Measurements from ENCODE around the gene CSTPP1. TPM values are rescaled to one million over a fixed set of nuclear protein-coding genes. Genes with fewer than 3 reads are reported as not detected.

CSTPP1 gene
- total and polyA plus RNA-seq, 2 of the 4 experiments (the other 2 are of a cell fraction): 22.0 to 35.7 TPM

GRCh38 chr11:46890665-46891064 is 45.9 kb upstream of the CSTPP1 start:
- H3K23ac ChIP-seq (ENCODE audit: low read depth, low read length): no peak overlapping the region
- ATAC-seq (ENCODE audit: low read depth) (peak; percentile 56; the same call in 1 of the 2 replicates), DNase-seq (peak; percentile 36)
- no peak overlapping the region for H3K56ac ChIP-seq (ENCODE audit: extremely low read depth, insufficient read depth, low read length)
- no peak overlapping the region for H3K18ac ChIP-seq (ENCODE audit: low read depth, low read length)
- TF ChIP-seq MXI1 (IDR thresholded peaks at IDR 0.05; ENCODE audit: borderline replicate concordance, low read depth, low read length): no peak
- TF ChIP-seq, protein P1, sequence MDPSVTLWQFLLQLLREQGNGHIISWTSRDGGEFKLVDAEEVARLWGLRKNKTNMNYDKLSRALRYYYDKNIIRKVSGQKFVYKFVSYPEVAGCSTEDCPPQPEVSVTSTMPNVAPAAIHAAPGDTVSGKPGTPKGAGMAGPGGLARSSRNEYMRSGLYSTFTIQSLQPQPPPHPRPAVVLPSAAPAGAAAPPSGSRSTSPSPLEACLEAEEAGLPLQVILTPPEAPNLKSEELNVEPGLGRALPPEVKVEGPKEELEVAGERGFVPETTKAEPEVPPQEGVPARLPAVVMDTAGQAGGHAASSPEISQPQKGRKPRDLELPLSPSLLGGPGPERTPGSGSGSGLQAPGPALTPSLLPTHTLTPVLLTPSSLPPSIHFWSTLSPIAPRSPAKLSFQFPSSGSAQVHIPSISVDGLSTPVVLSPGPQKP (IDR thresholded peaks at IDR 0.05; ENCODE audit: borderline replicate concordance, low read depth, low read length): no peak
- no peak for TF ChIP-seq CTCF (conservative IDR thresholded peaks at IDR 0.05; ENCODE audit: low read depth, low read length)
- no peak for TF ChIP-seq SMC3 (IDR thresholded peaks at IDR 0.05; ENCODE audit: low read depth, low read length)
- TF ChIP-seq, protein P2, sequence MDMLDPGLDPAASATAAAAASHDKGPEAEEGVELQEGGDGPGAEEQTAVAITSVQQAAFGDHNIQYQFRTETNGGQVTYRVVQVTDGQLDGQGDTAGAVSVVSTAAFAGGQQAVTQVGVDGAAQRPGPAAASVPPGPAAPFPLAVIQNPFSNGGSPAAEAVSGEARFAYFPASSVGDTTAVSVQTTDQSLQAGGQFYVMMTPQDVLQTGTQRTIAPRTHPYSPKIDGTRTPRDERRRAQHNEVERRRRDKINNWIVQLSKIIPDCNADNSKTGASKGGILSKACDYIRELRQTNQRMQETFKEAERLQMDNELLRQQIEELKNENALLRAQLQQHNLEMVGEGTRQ (IDR thresholded peaks at IDR 0.05; ENCODE audit: low read depth, low read length): no peak
- TF ChIP-seq MAFK (IDR thresholded peaks at IDR 0.05; ENCODE audit: low read depth, low read length): no peak
- TF ChIP-seq POLR2A (IDR thresholded peaks at IDR 0.05; ENCODE audit: low read depth, low read length): no peak
- TF ChIP-seq CHD1 (IDR thresholded peaks at IDR 0.05; ENCODE audit: low read depth, low read length): no peak
- TF ChIP-seq BHLHE40 (IDR thresholded peaks at IDR 0.05; ENCODE audit: low read depth, low read length): no peak
- no peak for TF ChIP-seq MAZ (IDR thresholded peaks at IDR 0.05; ENCODE audit: borderline replicate concordance, low read depth, low read length)
- TF ChIP-seq RAD21 (IDR thresholded peaks at IDR 0.05; ENCODE audit: low read length): no peak
- TF ChIP-seq CEBPB (IDR thresholded peaks at IDR 0.05; ENCODE audit: low read depth, low read length): no peak
- TF ChIP-seq RFX5 (IDR thresholded peaks at IDR 0.05; ENCODE audit: low read depth, low read length): no peak
- TF ChIP-seq FOS (IDR thresholded peaks at IDR 0.05; ENCODE audit: low read depth, low read length): no peak
- TF ChIP-seq NFE2L2 (IDR thresholded peaks at IDR 0.05; ENCODE audit: low read depth, low read length): no peak
- no peak for TF ChIP-seq RCOR1 (IDR thresholded peaks at IDR 0.05; ENCODE audit: insufficient replicate concordance, low read length)
- no peak overlapping the region for H2BK15ac ChIP-seq (ENCODE audit: low read depth, low read length)
- no peaks in the 10 kb centered on the region for H3K9me1 ChIP-seq (ENCODE audit: insufficient read depth, low read length)
- no peak overlapping the region for H2AFZ ChIP-seq (replicated peaks; ENCODE audit: low read length, poor library complexity)
- dilution Hi-C loops (cut with HindIII; ENCODE audit: low sequenced_read_pairs, unreplicated experiment) (no loop called here), in situ Hi-C loops (cut with MboI; ENCODE audit: low sequenced_read_pairs) (loop anchor here (25.0 kb wide), 1 partner anchor 472 kb away; the partner anchor contains the start of gene MYBPC3), intact Hi-C loops (cut with micrococcal nuclease) (loop anchor here (1.0 kb wide), 1 partner anchor 30 kb away; no protein-coding TSS in a partner anchor)
- no peaks in the 10 kb centered on the region; the same call in 1 of the 2 replicates for H3K4me1 ChIP-seq (ENCODE audit: control insufficient read depth, insufficient read depth, low read length)
- no peak overlapping the region for H4K8ac ChIP-seq (ENCODE audit: low read depth in 2 of 2, low read length in 2 of 2)
- no peaks in the 10 kb centered on the region for H3K9me3 ChIP-seq (ENCODE audit: control insufficient read depth, insufficient read depth, low read length)
- no peaks in the 10 kb centered on the region for H3K27me3 ChIP-seq (ENCODE audit: control insufficient read depth, insufficient read depth, low read length)
- POLR2A ChIA-PET (ENCODE audit: unreplicated experiment): no interaction called here
- H3K4ac ChIP-seq (ENCODE audit: low read depth, low read length): no peak overlapping the region
- H3K36me3 ChIP-seq (ENCODE audit: control insufficient read depth, insufficient read depth, low read length): peaks cover 7% of the 10 kb centered on the region
- H2AK9ac ChIP-seq (replicated peaks; ENCODE audit: low read depth, low read length, poor library complexity): no peak overlapping the region
- H2BK5ac ChIP-seq (ENCODE audit: low read depth, low read length, poor library complexity, severe bottlenecking): no peak overlapping the region
- BruUV-seq (replicated peaks): no TSS peak
- no peak overlapping the region for H3K14ac ChIP-seq (replicated peaks; ENCODE audit: low read depth, low read length)
- no peak overlapping the region for H3K4me3 ChIP-seq (ENCODE audit: insufficient read depth, low read depth, low read length)
- H4K20me1 ChIP-seq (ENCODE audit: insufficient read depth, low read length): no peaks in the 10 kb centered on the region
- no peak overlapping the region for H2BK120ac ChIP-seq (ENCODE audit: low read depth, low read length)
- H4K91ac ChIP-seq (ENCODE audit: insufficient read depth, low read depth, low read length): no peak overlapping the region
- no peak overlapping the region for H4K5ac ChIP-seq (ENCODE audit: low read depth, low read length)
- H2AK5ac ChIP-seq (ENCODE audit: low read depth, low read length): no peak overlapping the region
- CTCF ChIA-PET: interaction anchor here (2.0 kb wide), 1 partner anchor 262 kb away, joined by 8 read pairs; no protein-coding TSS in a partner anchor
- no CpG with 5 or more reads among the region's 2 CpGs for WGBS, 2 experiments (ENCODE audit: extremely low coverage in 2 of 2, insufficient read length in 1 of 2)
- H3K9ac ChIP-seq (ENCODE audit: low read depth, low read length): no peak overlapping the region
- H2BK20ac ChIP-seq (ENCODE audit: low read depth, low read length): no peak overlapping the region
- H3K27ac ChIP-seq (ENCODE audit: insufficient read depth, low read length): no peak overlapping the region
- H3K79me1 ChIP-seq (ENCODE audit: low read depth in 1 of 2, low read length in 2 of 2): no peaks in the 10 kb centered on the region
- H3K4me2 ChIP-seq (ENCODE audit: low read depth, low read length): no peak overlapping the region
